H1 (cell line): ENCODE data around the gene ODAD3. TPM values are rescaled to one million over a fixed set of nuclear protein-coding genes. Genes with fewer than 3 reads are reported as not detected.

Source experiments
- HDAC2 ChIP-seq, 2 experiments: fragments of 300-600 bp in 1 of 2; sonication (generic) in 1 of 2; IDR thresholded peaks; 2 replicates each; pipeline ENCODE4 v1.6.1; 2011 to 2012; ENCODE audit warnings: low read depth in 2 of 2, low read length in 2 of 2, mild to moderate bottlenecking in 2 of 2, moderate library complexity in 2 of 2, borderline replicate concordance in 1 of 2, inconsistent platforms in 1 of 2
- SRF ChIP-seq: IDR thresholded peaks from 2 replicates; pipeline ENCODE4 v1.6.1; 2011; ENCODE audit warnings: mild to moderate bottlenecking, low read depth, low read length, moderate library complexity
- TEAD4 ChIP-seq: IDR thresholded peaks from 2 replicates; pipeline ENCODE4 v1.6.1; 2012; ENCODE audit warnings: low read depth, low read length, inconsistent platforms, mixed read lengths
- polyA plus RNA-seq, 7 experiments: library from polyadenylated mRNA; depleted of rRNA in 3 of 7; stranded (reverse) in 5 of 7; unstranded in 2 of 7; fragments of >200 nt in 5 of 7; fragments of 200-250 nt in 2 of 7; gene quantifications; 1 replicate in 5 of 7; 2 replicates in 1 of 7; 4 replicates in 1 of 7; pipeline versions ENCODE4 v1.2.1 to v1.2.3, GENCODE V29; 2011 to 2013; ENCODE audit warnings: missing spikeins in 2 of 7, mixed read lengths in 2 of 7
- total RNA-seq: library from RNA; stranded (reverse); fragmentation: NEBNext Ultra II Directional; extraction: Animal tissue kit (Norgen Biotek cat#: 25700); gene quantifications from 2 replicates; pipeline ENCODE4 v1.2.1, GENCODE V29; 2021
- TF ChIP-seq, protein P1 (sequence below): fragments of 300-600 bp; sonication (generic); IDR thresholded peaks from 2 replicates; pipeline ENCODE4 v1.7.1; 2012; ENCODE audit warnings: low read length, moderate library complexity, mild to moderate bottlenecking, inconsistent platforms; ENCODE audit not compliant: insufficient replicate concordance

The ODAD3 gene
- total and polyA plus RNA-seq, 2 of the 8 experiments (the other 6 are each of a cell fraction or from before 2014, with no cell fraction given) = 2.1 to 2.2 TPM

DNA sequence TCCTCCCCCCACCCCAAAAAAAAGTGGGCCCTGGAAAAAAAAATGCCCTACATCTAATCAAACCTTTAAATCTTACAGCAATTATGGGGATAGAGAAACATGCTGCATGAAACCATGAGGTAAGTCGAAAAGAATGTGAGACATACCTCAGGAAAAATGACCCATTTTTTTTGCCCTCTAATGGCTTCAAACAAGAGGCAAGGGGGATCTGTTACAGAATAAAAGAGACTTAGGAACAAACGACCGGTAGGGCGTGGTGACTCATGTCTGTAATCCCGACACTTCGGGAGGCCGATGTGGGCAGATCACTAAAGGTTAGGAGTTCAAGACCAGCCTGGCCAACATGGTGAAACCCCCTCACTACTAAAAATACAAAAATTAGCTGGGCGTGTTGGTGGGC is 24.2 kb downstream of the ODAD3 start (continued):
- TF ChIP-seq, protein P1, sequence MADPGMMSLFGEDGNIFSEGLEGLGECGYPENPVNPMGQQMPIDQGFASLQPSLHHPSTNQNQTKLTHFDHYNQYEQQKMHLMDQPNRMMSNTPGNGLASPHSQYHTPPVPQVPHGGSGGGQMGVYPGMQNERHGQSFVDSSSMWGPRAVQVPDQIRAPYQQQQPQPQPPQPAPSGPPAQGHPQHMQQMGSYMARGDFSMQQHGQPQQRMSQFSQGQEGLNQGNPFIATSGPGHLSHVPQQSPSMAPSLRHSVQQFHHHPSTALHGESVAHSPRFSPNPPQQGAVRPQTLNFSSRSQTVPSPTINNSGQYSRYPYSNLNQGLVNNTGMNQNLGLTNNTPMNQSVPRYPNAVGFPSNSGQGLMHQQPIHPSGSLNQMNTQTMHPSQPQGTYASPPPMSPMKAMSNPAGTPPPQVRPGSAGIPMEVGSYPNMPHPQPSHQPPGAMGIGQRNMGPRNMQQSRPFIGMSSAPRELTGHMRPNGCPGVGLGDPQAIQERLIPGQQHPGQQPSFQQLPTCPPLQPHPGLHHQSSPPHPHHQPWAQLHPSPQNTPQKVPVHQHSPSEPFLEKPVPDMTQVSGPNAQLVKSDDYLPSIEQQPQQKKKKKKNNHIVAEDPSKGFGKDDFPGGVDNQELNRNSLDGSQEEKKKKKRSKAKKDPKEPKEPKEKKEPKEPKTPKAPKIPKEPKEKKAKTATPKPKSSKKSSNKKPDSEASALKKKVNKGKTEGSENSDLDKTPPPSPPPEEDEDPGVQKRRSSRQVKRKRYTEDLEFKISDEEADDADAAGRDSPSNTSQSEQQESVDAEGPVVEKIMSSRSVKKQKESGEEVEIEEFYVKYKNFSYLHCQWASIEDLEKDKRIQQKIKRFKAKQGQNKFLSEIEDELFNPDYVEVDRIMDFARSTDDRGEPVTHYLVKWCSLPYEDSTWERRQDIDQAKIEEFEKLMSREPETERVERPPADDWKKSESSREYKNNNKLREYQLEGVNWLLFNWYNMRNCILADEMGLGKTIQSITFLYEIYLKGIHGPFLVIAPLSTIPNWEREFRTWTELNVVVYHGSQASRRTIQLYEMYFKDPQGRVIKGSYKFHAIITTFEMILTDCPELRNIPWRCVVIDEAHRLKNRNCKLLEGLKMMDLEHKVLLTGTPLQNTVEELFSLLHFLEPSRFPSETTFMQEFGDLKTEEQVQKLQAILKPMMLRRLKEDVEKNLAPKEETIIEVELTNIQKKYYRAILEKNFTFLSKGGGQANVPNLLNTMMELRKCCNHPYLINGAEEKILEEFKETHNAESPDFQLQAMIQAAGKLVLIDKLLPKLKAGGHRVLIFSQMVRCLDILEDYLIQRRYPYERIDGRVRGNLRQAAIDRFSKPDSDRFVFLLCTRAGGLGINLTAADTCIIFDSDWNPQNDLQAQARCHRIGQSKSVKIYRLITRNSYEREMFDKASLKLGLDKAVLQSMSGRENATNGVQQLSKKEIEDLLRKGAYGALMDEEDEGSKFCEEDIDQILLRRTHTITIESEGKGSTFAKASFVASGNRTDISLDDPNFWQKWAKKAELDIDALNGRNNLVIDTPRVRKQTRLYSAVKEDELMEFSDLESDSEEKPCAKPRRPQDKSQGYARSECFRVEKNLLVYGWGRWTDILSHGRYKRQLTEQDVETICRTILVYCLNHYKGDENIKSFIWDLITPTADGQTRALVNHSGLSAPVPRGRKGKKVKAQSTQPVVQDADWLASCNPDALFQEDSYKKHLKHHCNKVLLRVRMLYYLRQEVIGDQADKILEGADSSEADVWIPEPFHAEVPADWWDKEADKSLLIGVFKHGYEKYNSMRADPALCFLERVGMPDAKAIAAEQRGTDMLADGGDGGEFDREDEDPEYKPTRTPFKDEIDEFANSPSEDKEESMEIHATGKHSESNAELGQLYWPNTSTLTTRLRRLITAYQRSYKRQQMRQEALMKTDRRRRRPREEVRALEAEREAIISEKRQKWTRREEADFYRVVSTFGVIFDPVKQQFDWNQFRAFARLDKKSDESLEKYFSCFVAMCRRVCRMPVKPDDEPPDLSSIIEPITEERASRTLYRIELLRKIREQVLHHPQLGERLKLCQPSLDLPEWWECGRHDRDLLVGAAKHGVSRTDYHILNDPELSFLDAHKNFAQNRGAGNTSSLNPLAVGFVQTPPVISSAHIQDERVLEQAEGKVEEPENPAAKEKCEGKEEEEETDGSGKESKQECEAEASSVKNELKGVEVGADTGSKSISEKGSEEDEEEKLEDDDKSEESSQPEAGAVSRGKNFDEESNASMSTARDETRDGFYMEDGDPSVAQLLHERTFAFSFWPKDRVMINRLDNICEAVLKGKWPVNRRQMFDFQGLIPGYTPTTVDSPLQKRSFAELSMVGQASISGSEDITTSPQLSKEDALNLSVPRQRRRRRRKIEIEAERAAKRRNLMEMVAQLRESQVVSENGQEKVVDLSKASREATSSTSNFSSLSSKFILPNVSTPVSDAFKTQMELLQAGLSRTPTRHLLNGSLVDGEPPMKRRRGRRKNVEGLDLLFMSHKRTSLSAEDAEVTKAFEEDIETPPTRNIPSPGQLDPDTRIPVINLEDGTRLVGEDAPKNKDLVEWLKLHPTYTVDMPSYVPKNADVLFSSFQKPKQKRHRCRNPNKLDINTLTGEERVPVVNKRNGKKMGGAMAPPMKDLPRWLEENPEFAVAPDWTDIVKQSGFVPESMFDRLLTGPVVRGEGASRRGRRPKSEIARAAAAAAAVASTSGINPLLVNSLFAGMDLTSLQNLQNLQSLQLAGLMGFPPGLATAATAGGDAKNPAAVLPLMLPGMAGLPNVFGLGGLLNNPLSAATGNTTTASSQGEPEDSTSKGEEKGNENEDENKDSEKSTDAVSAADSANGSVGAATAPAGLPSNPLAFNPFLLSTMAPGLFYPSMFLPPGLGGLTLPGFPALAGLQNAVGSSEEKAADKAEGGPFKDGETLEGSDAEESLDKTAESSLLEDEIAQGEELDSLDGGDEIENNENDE = no peak
- TF ChIP-seq SRF = no peak
- no peak for TF ChIP-seq TEAD4
- TF ChIP-seq HDAC2 (IDR thresholded peaks at IDR 0.05; ENCODE audit: borderline replicate concordance in 1 of 2, low read depth in 2 of 2, low read length in 2 of 2) = no peak
